Neutrophil (primary cell): ENCODE measurements around the gene MRNIP.

Experiments used
- H3K27ac ChIP-seq: fragments of 200-600 bp; sonication (generic); 2 replicates; pipeline ENCODE4 v1.5.1; 2016; ENCODE audit warnings: mild to moderate bottlenecking, moderate library complexity
- H3K27me3 ChIP-seq: fragments of 200-600 bp; sonication (generic); 2 replicates; pipeline ENCODE4 v1.6.0; 2016; ENCODE audit warnings: mild to moderate bottlenecking
- H3K36me3 ChIP-seq: fragments of 200-600 bp; sonication (generic); 2 replicates; pipeline ENCODE4 v1.5.1; 2017
- H3K4me1 ChIP-seq, 2 experiments: fragments of 200-600 bp in 1 of 2; sonication (generic) in 1 of 2; 1 replicate in 1 of 2; 2 replicates in 1 of 2; pipeline versions ENCODE4 v1.5.1 to v1.6.1; 2013 to 2016; ENCODE audit warnings: low read depth in 1 of 2, low read length in 1 of 2, mild to moderate bottlenecking in 1 of 2, moderate library complexity in 1 of 2; ENCODE audit not compliant: control insufficient read depth in 1 of 2, insufficient read depth in 1 of 2
- H3K4me3 ChIP-seq, 2 experiments: fragments of 200-600 bp in 1 of 2; sonication (generic) in 1 of 2; 1 replicate in 1 of 2; 2 replicates in 1 of 2; pipeline ENCODE4 v1.5.1; 2013 to 2016; ENCODE audit warnings: low read depth in 1 of 2, low read length in 1 of 2, mild to moderate bottlenecking in 1 of 2, moderate library complexity in 1 of 2
- H3K9me3 ChIP-seq: fragments of 200-600 bp; sonication (generic); 2 replicates; pipeline ENCODE4 v1.5.1; 2016
- CTCF ChIP-seq: fragments of 200-600 bp; sonication (generic); IDR thresholded peaks from 2 replicates; pipeline ENCODE4 v1.5.1; 2016; ENCODE audit warnings: antibody characterized with exemption

The MRNIP gene

GRCh38 chr5:179800696-179801201 lies 57.9 kb downstream of the MRNIP start:
- TF ChIP-seq CTCF, result no peak
- peaks cover 48 to 59% of the 10 kb centered on the region in 2 experiments for H3K4me1 ChIP-seq
- H3K27ac ChIP-seq, result no peak overlapping the region
- no peaks in the 10 kb centered on the region for H3K27me3 ChIP-seq
- H3K36me3 ChIP-seq, result peaks cover 42% of the 10 kb centered on the region
- no peaks in the 10 kb centered on the region for H3K9me3 ChIP-seq
- no peak overlapping the region for H3K4me3 ChIP-seq

GRCh38 chr5:179800071-179800695 lies 58.4 kb downstream of the MRNIP start:
- no peak for TF ChIP-seq CTCF
- H3K4me1 ChIP-seq, result peaks cover 49 to 59% of the 10 kb centered on the region in 2 experiments
- H3K27me3 ChIP-seq, result no peaks in the 10 kb centered on the region

GRCh38 chr5:179799644-179799973 lies 59.0 kb downstream of the MRNIP start:
- peaks cover 42% of the 10 kb centered on the region for H3K36me3 ChIP-seq
- peaks cover 49 to 59% of the 10 kb centered on the region in 2 experiments for H3K4me1 ChIP-seq
- H3K9me3 ChIP-seq, result no peaks in the 10 kb centered on the region
- H3K4me3 ChIP-seq, result no peak overlapping the region
- no peaks in the 10 kb centered on the region for H3K27me3 ChIP-seq
- TF ChIP-seq CTCF, result no peak
- H3K27ac ChIP-seq, result no peak overlapping the region

More at GRCh38 chr5:179800071-179800695, 58.4 kb downstream of the MRNIP start:
- Histone ChIP-seq H3K9me3 (no peaks in the 10 kb centered on the region), H3K4me3 (no peak overlapping the region), H3K36me3 (peaks cover 42% of the 10 kb centered on the region), H3K27ac (no peak overlapping the region)

GRCh38 chr5:179798771-179799643 lies 59.6 kb downstream of the MRNIP start:
- no peak for TF ChIP-seq CTCF
- Histone ChIP-seq H3K27me3 (no peaks in the 10 kb centered on the region), H3K27ac (no peak overlapping the region), H3K4me3 (no peak overlapping the region), H3K36me3 (peaks cover 42% of the 10 kb centered on the region), H3K4me1 (peaks cover 49 to 59% of the 10 kb centered on the region in 2 experiments), H3K9me3 (no peaks in the 10 kb centered on the region)

GRCh38 chr5:179798144-179798770 lies 60.4 kb downstream of the MRNIP start:
- H3K9me3 ChIP-seq, result no peaks in the 10 kb centered on the region
- H3K27me3 ChIP-seq, result no peaks in the 10 kb centered on the region
- H3K4me1 ChIP-seq, result peaks cover 49 to 59% of the 10 kb centered on the region in 2 experiments
- no peak overlapping the region for H3K27ac ChIP-seq
- H3K4me3 ChIP-seq, result no peak overlapping the region
- no peak for TF ChIP-seq CTCF
- H3K36me3 ChIP-seq, result peaks cover 42% of the 10 kb centered on the region
